Measurements from ENCODE around the gene RUNX2. TPM values are rescaled to one million over a fixed set of nuclear protein-coding genes. Genes with fewer than 3 reads are reported as not detected.

The RUNX2 gene
- polyA plus RNA-seq, 1 donor, result 0.66 TPM

DNA sequence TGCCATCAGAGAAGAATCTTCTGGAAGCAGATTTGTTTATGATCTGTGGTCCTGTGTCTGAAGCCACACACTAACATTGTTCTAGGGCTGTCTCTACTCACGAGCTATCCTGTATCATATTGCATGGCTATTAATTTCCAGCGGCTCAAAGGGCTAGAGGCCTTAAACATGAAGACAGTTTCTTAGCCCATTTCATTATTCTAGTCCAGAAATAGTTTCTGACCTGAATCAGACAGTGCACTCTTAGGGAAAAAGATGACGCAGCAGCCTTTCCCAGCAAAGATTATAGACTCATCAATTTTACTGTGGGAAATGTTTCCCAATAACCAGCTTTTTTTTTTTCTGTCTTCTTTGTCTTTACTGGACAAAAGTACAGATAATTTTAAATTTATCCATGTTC is 154.9 kb downstream of the RUNX2 start:
- no peak for DNase-seq (ENCODE audit: low read depth)

GRCh38 chr6:45483501-45483900 is 155.4 kb downstream of the RUNX2 start:
- DNase-seq (ENCODE audit: low read depth), result no peak

GRCh38 chr6:45486736-45487135 is 158.6 kb downstream of the RUNX2 start:
- DNase-seq (ENCODE audit: low read depth), result no peak

- DNase-seq (ENCODE audit: low read depth), result no peak
Observed at GRCh38 chr6:45487645-45488044, 159.5 kb downstream of the RUNX2 start.

DNA sequence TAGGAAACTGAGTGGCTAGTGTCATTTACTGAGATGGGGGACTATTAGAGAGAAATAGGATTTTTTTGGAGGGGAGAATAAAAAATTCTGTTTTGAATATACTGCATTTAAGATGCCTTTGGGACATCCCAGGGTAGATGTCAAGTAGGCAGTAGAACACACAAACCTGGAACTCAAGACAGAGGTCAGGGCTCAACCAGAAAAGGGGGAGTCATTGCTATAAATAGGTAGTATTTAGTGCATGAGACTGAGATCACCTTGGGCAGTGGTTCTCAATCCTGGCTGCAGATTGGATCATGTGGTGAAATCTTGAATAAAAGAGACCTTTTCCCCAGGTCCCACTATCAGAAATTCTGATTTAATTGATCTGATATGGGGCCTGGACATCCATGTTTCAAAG is 160.1 kb downstream of the RUNX2 start:
- no peak for DNase-seq (ENCODE audit: low read depth)

- DNase-seq (ENCODE audit: low read depth), result no peak
Observed at GRCh38 chr6:45488889-45489288, 160.8 kb downstream of the RUNX2 start.

GRCh38 chr6:45491048-45491735 is 163.1 kb downstream of the RUNX2 start:
- DNase-seq (ENCODE audit: low read depth), result no peak

DNA sequence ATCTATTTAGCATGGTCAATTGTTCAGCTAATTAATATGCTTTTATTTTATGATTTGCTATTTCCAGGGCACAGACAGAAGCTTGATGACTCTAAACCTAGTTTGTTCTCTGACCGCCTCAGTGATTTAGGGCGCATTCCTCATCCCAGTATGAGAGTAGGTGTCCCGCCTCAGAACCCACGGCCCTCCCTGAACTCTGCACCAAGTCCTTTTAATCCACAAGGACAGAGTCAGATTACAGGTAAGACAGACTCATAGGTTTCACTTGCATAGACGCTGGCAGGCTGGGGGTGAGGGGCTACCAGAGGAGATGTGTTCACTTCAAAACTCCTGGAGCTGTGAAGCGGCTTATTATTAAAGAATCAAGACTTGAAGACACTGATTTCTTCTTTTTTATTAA is 163.7 kb downstream of the RUNX2 start:
- DNase-seq (ENCODE audit: low read depth), result no peak

- no peak for DNase-seq (ENCODE audit: low read depth)
Observed at GRCh38 chr6:45493761-45494160, 165.6 kb downstream of the RUNX2 start.

- no peak for DNase-seq (ENCODE audit: low read depth)
Observed at GRCh38 chr6:45494416-45495135, 166.4 kb downstream of the RUNX2 start.

GRCh38 chr6:45495429-45496084 is 167.4 kb downstream of the RUNX2 start:
- DNase-seq (ENCODE audit: low read depth), result no peak

DNA sequence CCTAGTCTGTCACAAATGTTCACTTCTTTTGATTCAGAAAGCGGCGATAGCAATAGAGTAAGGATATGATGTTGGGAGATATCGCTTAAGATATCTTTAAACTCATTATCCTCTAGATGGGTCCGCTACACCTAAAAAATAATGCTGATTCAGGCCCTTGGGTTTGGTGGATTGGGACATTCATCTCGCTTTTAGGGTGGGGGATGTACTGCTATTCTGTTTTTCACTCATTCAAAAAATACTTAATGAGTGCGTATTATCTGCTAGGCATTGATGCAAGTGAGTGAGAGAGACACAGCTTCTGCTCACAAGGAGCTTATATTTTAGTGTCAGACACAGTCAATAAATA is 167.9 kb downstream of the RUNX2 start:
- no peak for DNase-seq (ENCODE audit: low read depth)

DNA sequence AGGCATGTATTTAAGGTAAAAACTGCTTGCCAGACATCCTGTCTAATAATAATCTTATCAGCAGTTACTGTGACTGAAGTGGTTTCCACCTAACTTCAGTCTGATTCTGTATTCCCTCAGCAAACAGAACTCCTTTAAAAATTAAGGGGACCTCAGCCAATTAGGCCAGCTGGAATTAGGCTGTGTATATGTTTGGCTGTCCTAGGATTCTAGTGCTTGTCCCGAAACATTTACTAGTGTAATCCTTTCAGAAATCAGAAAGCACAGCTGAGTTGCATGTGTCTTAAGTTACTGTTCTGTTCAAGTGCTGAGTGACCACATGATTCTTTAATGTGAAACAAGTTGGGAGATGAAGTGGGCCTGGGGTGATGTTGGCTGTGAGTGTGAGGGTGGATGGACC is 170.5 kb downstream of the RUNX2 start:
- DNase-seq (ENCODE audit: low read depth), result no peak

- no peak for DNase-seq (ENCODE audit: low read depth)
Observed at GRCh38 chr6:45500924-45501816, 173.0 kb downstream of the RUNX2 start.

DNA sequence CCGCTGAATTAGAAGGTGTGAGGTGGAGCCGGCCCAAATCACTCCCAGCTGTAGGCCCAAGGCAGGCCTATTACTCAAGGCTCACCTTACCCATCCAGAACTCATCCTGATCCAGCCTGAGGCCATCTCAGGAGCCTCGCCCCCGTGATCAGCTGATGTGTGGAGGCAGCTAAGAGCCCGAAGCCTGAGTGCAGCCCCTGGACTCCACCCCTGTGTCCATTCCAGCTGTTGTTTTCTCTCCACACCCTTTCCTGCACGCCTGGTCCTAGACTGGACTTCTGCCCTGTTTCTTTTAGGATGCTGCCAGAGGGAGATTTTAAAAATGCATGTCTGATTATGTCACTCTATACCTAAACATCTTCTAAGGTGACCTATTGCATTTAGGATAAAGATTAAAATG is 174.3 kb downstream of the RUNX2 start:
- no peak for DNase-seq (ENCODE audit: low read depth)

DNA sequence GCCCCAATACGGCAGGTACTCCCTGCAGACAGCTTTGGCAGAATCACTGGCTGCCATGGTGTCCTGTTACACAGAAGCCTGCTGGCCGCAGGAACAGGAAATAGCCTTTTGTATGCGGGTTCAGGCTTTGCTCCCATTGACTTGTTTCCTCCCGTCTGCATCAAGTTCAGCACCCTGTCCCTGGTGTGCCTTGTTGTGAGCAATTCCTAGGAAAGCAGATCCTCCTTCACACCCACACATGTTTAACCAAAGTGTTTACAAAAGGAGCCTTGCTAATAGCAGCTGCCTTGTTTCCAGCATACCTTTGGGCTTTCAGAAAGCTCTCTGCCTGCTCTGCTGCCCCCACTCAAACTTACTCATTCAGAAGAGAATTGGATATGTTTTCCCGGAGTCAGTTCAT is 176.8 kb downstream of the RUNX2 start:
- no peak for DNase-seq (ENCODE audit: low read depth)

DNA sequence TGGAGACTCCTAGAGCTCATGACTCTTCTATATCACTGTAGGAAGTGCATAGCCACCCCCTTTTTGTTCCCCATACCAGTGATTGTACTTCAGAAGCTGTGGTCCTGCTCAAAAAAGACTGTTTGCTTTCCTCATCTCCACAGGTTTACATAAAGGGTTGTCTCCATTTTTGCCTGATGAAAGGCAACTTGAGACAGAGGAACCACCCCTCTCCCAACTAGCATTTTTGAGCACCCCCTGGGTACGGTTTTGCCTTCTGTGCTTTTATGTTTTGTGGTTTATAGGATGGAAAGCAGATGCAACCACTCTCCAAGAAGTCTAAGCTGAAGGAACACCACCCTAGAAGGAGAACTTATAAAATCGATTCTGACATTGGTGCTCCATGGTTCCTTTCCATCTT is 177.3 kb downstream of the RUNX2 start:
- DNase-seq (ENCODE audit: low read depth), result no peak

GRCh38 chr6:45507186-45507585 is 179.1 kb downstream of the RUNX2 start:
- DNase-seq (ENCODE audit: low read depth), result no peak

- DNase-seq (ENCODE audit: low read depth), result no peak
Observed at GRCh38 chr6:45509426-45509825, 181.3 kb downstream of the RUNX2 start.

DNA sequence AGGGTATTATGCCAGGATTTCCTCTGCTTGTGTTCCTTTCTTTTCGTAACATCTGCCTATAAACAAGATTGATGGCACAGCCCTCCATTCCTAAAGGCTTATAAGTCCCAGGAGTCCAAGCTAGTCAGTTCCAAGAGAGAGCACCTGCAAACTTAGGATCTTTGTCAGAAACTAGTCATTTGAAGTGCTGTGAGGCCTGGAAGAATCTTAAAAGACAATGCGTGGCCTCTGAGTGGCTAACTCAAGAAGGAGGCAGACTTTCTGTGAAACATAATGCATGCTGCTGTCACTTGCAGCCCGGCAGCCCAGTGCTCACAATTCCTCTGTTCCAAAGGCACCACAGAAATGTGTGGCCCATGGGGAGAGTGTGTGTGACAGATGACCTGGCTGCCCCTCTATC is 184.6 kb downstream of the RUNX2 start:
- DNase-seq (ENCODE audit: low read depth), result no peak

DNA sequence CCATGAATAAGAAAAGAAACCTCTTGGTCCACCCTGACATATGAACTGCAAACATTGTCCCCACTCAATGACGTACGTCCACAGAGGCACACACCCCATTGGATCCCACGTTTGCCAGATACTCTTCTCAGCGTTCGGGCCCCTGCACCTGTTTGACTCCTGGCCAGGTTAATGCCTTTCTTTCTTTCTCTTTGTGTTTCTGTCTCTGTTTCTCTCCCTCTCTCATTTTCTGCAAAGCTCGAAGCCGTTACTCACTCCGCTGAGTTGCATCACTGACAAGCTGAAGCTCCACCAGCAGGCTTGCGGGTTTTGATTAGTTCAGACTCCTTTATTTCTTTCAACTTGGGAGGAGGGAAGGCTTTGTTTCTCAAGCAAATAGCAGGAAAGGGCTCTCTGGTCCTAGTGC is 185.1 kb downstream of the RUNX2 start:
- no peak for DNase-seq (ENCODE audit: low read depth)

- DNase-seq (ENCODE audit: low read depth), result no peak
Observed at GRCh38 chr6:45513843-45514242, 185.7 kb downstream of the RUNX2 start.

Measured in forelimb muscle (tissue), 1 donor.